HepG2 (cell line): Measurements from ENCODE around the gene LRSAM1. TPM values are rescaled to one million over a fixed set of nuclear protein-coding genes. Genes with fewer than 3 reads are reported as not detected.

ENCODE experiments used
- BHLHE40 ChIP-seq: IDR thresholded peaks from 2 replicates; pipeline ENCODE4 v1.6.1; 2011; ENCODE audit warnings: low read length, improper control_type of control experiment
- ERF ChIP-seq: IDR thresholded peaks from 2 replicates; pipeline ENCODE4 v1.6.1; 2018; ENCODE audit warnings: missing biosample characterization, missing genetic modification reagents
- HDAC6 ChIP-seq: fragments of 200-600 bp; sonication (generic); IDR thresholded peaks from 2 replicates; pipeline ENCODE4 v1.7.0; 2017; ENCODE audit warnings: mild to moderate bottlenecking, antibody characterized with exemption, low read length, low read depth
- KDM2A ChIP-seq: sonication (generic); formaldehyde crosslinking; IDR thresholded peaks from 2 replicates; pipeline ENCODE4 v1.4.0; 2020; ENCODE audit warnings: low read depth, missing genetic modification reagents, borderline replicate concordance
- MAX ChIP-seq: IDR thresholded peaks from 2 replicates; pipeline ENCODE4 v1.6.1; 2012; ENCODE audit warnings: inconsistent platforms
- MED1 ChIP-seq: sonication (generic); formaldehyde crosslinking; IDR thresholded peaks from 2 replicates; pipeline ENCODE4 v1.4.0; 2020; ENCODE audit warnings: missing genetic modification reagents
- MEF2D ChIP-seq: sonication (generic); formaldehyde crosslinking; IDR thresholded peaks from 2 replicates; pipeline ENCODE4 v1.5.1; 2020; ENCODE audit warnings: mild to moderate bottlenecking, missing genetic modification reagents
- SMARCE1 ChIP-seq: fragments of 450-650 bp; IDR thresholded peaks from 2 replicates; pipeline ENCODE4 v1.6.1; 2017; ENCODE audit warnings: borderline replicate concordance
- STAT5B ChIP-seq: sonication (generic); formaldehyde crosslinking; IDR thresholded peaks from 2 replicates; pipeline ENCODE4 v1.4.0; 2020; ENCODE audit warnings: missing genetic modification reagents
- TERF1 ChIP-seq: sonication (generic); formaldehyde crosslinking; IDR thresholded peaks from 2 replicates; pipeline ENCODE4 v1.8.0; 2022; ENCODE audit warnings: mild to moderate bottlenecking, missing genetic modification reagents, moderate library complexity
- ZBTB33 ChIP-seq: sonication (generic); formaldehyde crosslinking; IDR thresholded peaks from 2 replicates; pipeline ENCODE4 v1.4.0; 2020; ENCODE audit warnings: missing genetic modification reagents
- ZFP82 ChIP-seq: sonication (generic); formaldehyde crosslinking; IDR thresholded peaks from 2 replicates; pipeline ENCODE4 v1.5.1; 2020; ENCODE audit warnings: mild to moderate bottlenecking, missing genetic modification reagents, borderline replicate concordance
- ZIK1 ChIP-seq: sonication (generic); formaldehyde crosslinking; IDR thresholded peaks from 2 replicates; pipeline ENCODE4 v1.5.0; 2020; ENCODE audit warnings: mild to moderate bottlenecking, low read depth, missing genetic modification reagents, borderline replicate concordance
- ZNF224 ChIP-seq: sonication (generic); formaldehyde crosslinking; IDR thresholded peaks from 2 replicates; pipeline ENCODE4 v1.5.0; 2020; ENCODE audit warnings: mild to moderate bottlenecking, missing genetic modification reagents
- ZNF317 ChIP-seq: sonication (generic); formaldehyde crosslinking; IDR thresholded peaks from 2 replicates; pipeline ENCODE4 v1.5.0; 2020; ENCODE audit warnings: mild to moderate bottlenecking, missing genetic modification reagents
- ZNF430 ChIP-seq: sonication (generic); formaldehyde crosslinking; IDR thresholded peaks from 2 replicates; pipeline ENCODE4 v1.9.0; 2021; ENCODE audit warnings: mild to moderate bottlenecking, missing genetic modification reagents
- ZNF644 ChIP-seq: IDR thresholded peaks from 2 replicates; pipeline ENCODE4 v1.6.1; 2016; ENCODE audit warnings: low read depth
- ZNF737 ChIP-seq: sonication (generic); formaldehyde crosslinking; IDR thresholded peaks from 2 replicates; pipeline ENCODE4 v1.5.0; 2020; ENCODE audit warnings: missing genetic modification reagents, mild to moderate bottlenecking, borderline replicate concordance
- ZNF773 ChIP-seq: sonication (generic); formaldehyde crosslinking; IDR thresholded peaks from 2 replicates; pipeline ENCODE4 v1.4.0; 2020; ENCODE audit warnings: missing genetic modification reagents, borderline replicate concordance
- polyA plus RNA-seq, 8 experiments: library from polyadenylated mRNA; depleted of rRNA in 3 of 8; stranded (reverse) in 7 of 8; unstranded in 1 of 8; fragments of >200 nt; fragmentation: Illumina TruSeq in 4 of 8; extraction: Trizol in 4 of 8; gene quantifications; 2 replicates each; pipeline versions ENCODE4 v1.2.1 to v1.2.3, GENCODE V29; 2011 to 2016; ENCODE audit warnings: low read depth in 4 of 8, missing spikeins in 1 of 8, mixed read lengths in 1 of 8; ENCODE audit not compliant: insufficient read depth in 1 of 8
- total RNA-seq, 5 experiments: library from RNA; depleted of rRNA; stranded (reverse); fragments of >200 nt; fragmentation: Illumina TruSeq; extraction: Trizol; gene quantifications; 2 replicates each; pipeline ENCODE4 v1.2.3, GENCODE V29; 2016; ENCODE audit warnings: low read depth in 1 of 5
- TF ChIP-seq, protein P1 (sequence below): sonication (generic); formaldehyde crosslinking; IDR thresholded peaks from 2 replicates; pipeline ENCODE4 v1.4.0; 2020; ENCODE audit warnings: low read depth, mild to moderate bottlenecking, missing genetic modification reagents
- TF ChIP-seq, protein P2 (sequence below): sonication (generic); formaldehyde crosslinking; IDR thresholded peaks from 2 replicates; pipeline ENCODE4 v1.4.0; 2020; ENCODE audit warnings: missing genetic modification reagents, borderline replicate concordance

Gene LRSAM1
- total and polyA plus RNA-seq, 2 of the 13 experiments (the other 11 are each of a cell fraction or from before 2014, with no cell fraction given) = 8.7 to 10.2 TPM

DNA sequence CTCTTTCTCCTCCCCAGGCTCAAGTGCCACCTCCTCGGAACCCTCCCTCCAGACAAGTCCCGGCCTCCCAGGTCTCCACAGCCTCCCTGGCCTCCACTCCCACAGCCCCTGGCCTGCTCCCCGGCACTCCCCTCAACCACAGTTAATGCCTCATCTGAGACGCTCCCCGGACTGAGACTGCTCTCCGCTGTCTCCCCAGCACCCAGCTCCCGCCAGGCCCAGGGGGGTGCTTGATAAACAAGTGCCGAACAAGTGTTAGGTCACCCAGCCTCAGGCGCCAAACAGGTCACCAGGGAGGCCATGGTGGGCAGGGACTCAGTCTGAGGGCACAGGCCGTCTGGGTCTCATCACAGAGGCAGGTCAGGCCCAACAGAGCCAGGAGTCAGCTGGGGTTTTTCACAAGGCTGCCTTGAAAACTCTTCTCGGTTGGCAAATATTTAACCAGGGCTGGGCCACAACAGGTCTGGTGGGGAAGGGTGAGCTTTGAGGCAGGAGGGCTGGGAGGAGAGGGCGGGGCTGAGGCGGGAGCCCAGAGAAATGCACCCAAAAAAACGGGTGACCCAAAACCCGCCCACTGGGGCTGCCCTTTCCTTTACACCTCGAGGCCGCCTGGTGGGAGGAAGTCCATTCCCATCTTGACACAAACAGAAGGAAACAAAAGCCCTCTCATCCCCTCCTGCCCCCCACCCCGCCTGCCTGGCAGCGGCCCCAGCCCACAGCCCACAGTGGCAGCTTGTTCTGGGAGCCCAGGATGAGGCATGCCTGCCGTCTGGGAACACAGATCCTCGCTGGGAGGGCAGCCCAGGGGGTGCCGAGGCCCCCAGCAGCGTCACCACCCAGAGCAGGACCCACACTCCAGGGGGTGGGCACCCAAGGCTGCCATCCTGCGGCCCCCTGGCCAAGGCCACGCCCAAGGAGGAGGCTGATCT, 94.2 kb downstream of the LRSAM1 start (continued):
- TF ChIP-seq, protein P1, sequence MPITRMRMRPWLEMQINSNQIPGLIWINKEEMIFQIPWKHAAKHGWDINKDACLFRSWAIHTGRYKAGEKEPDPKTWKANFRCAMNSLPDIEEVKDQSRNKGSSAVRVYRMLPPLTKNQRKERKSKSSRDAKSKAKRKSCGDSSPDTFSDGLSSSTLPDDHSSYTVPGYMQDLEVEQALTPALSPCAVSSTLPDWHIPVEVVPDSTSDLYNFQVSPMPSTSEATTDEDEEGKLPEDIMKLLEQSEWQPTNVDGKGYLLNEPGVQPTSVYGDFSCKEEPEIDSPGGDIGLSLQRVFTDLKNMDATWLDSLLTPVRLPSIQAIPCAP (CRISPR knock-in tag) = no peak
- TF ChIP-seq, protein P2, sequence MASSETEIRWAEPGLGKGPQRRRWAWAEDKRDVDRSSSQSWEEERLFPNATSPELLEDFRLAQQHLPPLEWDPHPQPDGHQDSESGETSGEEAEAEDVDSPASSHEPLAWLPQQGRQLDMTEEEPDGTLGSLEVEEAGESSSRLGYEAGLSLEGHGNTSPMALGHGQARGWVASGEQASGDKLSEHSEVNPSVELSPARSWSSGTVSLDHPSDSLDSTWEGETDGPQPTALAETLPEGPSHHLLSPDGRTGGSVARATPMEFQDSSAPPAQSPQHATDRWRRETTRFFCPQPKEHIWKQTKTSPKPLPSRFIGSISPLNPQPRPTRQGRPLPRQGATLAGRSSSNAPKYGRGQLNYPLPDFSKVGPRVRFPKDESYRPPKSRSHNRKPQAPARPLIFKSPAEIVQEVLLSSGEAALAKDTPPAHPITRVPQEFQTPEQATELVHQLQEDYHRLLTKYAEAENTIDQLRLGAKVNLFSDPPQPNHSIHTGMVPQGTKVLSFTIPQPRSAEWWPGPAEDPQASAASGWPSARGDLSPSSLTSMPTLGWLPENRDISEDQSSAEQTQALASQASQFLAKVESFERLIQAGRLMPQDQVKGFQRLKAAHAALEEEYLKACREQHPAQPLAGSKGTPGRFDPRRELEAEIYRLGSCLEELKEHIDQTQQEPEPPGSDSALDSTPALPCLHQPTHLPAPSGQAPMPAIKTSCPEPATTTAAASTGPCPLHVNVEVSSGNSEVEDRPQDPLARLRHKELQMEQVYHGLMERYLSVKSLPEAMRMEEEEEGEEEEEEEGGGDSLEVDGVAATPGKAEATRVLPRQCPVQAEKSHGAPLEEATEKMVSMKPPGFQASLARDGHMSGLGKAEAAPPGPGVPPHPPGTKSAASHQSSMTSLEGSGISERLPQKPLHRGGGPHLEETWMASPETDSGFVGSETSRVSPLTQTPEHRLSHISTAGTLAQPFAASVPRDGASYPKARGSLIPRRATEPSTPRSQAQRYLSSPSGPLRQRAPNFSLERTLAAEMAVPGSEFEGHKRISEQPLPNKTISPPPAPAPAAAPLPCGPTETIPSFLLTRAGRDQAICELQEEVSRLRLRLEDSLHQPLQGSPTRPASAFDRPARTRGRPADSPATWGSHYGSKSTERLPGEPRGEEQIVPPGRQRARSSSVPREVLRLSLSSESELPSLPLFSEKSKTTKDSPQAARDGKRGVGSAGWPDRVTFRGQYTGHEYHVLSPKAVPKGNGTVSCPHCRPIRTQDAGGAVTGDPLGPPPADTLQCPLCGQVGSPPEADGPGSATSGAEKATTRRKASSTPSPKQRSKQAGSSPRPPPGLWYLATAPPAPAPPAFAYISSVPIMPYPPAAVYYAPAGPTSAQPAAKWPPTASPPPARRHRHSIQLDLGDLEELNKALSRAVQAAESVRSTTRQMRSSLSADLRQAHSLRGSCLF (CRISPR knock-in tag) = no peak
- TF ChIP-seq ZNF224 = 0 out of 2 replicates have a peak, but pooled peaks have one; percentile 21
- TF ChIP-seq ZNF737 (CRISPR knock-in tag) = no peak
- no peak for TF ChIP-seq ZBTB33 (CRISPR knock-in tag)
- peak; percentile 57; the same call in 1 of the 2 replicates for TF ChIP-seq KDM2A
- no peak for TF ChIP-seq ERF
- no peak for TF ChIP-seq ZNF644 (CRISPR knock-in tag)
- no peak for TF ChIP-seq TERF1 (CRISPR knock-in tag)
- no peak for TF ChIP-seq SMARCE1
- TF ChIP-seq ZIK1 (CRISPR knock-in tag) = no peak
- TF ChIP-seq ZFP82 (CRISPR knock-in tag) = no peak
- no peak for TF ChIP-seq ZNF773 (CRISPR knock-in tag)
- no peak for TF ChIP-seq ZNF317 (CRISPR knock-in tag)
- TF ChIP-seq ZNF430 (CRISPR knock-in tag) = peak; percentile 75; the same call in 1 of the 2 replicates
- TF ChIP-seq MED1 (CRISPR knock-in tag) = no peak; the same call in 1 of the 2 replicates
- no peak; the same call in none of the 2 replicates for TF ChIP-seq MAX
- no peak for TF ChIP-seq HDAC6
- no peak for TF ChIP-seq STAT5B (CRISPR knock-in tag)
- TF ChIP-seq BHLHE40 = no peak
- no peak for TF ChIP-seq MEF2D (CRISPR knock-in tag)
